ENCODE data around the gene AFDN.

- TF ChIP-seq CTCF (IDR thresholded peaks at IDR 0.05; ENCODE audit: poor library complexity) (no peak), EZH2 (IDR thresholded peaks at IDR 0.05; ENCODE audit: borderline replicate concordance) (no peak), EZH2phosphoT487 (IDR thresholded peaks at IDR 0.05; ENCODE audit: low read depth, severe bottlenecking, unreplicated experiment) (no peak)
These were observed 14.6 kb upstream of the AFDN start for GRCh38 chr6:167812088-167812487.
